Stimulated activated CD4-positive, alpha-beta T cell treated with anti-CD3 and anti-CD28 coated beads, Interleukin-15, amount 100 ng/mL, for 24 hours (primary cell): Measurements from ENCODE around the gene KLF16.
"Not testable (repeated sequence)": the region's sequence is repeated elsewhere in the genome, so short reads cannot be mapped to it uniquely, and the experiment has no call there.

ENCODE experiments used
- DNase-seq: peaks from one replicate; pipeline ENCODE4 v3.0.0-alpha.2; 2020

The KLF16 gene

DNA sequence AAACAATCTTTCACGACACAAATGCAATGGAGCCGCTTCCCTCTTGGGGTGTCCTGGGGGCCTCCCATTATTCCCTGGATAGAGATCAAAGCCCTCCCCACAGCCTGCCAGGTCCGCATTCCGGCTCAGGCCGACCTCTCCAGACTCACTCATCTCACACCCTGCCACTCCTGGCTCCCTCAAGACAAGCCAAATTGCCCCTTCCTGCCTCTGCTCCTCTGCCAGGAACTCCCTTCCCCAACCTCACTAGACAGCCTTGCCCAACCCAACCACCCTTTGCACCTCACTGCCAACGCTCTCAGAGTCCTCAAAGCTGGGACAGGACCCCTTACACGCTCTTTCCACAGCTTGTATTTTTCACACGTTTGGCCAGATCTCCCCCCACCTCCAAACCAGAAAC, 20.4 kb upstream of the KLF16 start:
- no peak for DNase-seq

DNA sequence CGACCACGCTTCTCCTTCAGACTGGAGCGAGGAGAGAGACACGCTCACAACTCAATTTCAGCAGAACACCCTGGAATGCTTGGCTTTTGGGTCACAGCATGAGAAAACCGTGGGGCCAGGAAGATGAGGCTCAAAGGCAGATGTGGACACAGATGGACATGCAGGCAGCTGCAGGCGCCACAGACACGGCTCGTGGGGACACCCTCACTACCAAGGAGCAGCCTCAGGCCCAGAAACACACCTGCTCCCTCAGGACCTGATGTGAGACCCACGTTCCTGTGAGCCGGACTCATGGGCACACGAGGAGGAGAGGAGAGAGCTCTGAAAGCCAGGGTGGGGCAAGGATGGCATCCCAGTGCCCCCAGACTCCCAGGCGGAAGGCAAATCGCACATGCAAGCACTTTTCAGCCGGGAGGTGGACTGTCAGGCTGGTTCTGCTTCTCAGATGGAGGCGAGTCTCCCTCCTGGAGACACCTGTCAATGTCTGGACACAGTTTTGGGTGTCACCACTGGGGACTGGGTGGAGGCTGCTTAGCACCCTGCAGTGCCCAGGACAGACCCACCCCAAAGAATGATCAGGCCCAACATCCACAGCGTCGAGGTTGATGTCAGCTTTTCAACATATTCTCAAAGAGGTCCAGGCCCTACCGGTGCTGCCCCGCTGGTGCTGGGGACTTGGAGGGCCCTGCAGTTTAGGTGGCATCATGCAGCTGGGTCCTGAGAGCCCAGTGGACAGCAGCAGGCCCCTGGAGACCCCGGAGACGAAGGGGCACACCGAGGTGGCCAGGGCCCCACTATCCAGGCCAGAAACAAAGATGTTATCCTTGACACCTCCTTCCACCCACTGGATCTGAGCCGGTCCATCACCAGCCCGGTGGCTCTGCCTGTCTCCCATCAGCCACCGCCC, 19.7 kb upstream of the KLF16 start:
- no peak for DNase-seq

DNA sequence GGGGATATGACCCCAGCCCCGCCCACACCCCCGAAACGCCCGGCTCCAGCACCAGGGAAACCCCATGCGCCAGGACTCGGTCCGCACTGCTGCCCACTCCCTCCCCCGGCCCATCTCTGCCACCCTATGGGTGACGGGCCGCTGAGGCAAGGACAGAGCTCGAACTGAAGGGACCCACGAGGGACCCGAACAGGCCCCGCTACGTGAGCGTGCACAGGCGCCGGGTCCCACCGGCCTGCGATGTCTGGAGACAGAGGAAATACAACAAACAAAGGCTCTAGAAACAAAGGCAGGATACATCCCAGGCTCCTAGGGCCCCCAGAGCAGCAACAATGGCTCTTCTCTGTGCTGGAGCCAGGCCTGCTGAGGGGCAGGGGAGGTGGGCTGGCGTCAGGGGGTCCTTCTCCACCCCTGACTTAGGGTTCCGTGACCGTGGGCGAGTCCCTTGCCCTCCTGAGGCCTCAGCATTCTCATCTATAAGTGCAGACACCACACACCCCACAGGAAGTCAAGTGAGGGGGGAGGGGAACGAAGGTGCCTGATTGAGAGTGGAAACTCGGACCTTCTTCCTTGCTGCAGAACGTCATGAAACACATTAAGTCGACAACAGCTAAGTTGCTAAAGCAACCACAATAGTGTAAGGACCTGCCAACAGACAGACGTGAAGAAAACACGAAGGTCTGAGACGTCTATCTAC, 18.9 kb upstream of the KLF16 start:
- peak; percentile 80 for DNase-seq

DNA sequence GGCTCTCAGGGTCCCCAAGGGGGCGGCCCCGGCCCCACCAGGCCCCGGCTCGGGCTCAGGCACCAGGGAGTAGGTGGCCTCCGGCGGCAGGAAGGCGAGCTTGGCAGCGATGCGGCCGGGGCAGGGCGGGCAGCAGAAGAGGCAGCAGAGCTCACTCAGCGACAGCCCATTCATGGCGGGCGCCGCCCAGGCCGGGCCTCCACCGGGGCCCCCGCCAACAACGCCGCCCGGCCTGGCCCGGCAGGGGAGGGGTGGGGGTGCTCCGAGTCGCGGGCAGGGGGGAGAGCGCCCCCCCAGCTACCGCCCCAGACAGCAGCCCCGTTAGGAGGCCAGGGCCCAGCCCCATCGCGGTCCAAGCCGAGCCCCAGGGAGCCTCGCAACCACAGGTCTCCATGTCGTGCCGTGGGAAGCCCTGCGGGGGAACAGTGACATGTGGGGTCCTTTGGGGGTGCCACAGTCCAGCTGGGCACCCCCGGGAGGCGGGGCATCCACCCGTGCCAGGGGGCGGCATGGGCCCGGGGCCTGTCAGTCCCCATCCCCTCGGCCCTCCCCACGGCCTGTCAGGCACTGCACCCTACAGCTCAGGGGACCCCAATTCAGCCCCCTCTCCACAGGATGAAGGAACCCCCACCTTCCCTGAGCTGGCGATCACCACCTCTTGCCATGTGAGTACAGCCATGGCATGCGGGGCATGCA, 18.2 kb upstream of the KLF16 start:
- DNase-seq, result not testable (repeated sequence)

DNA sequence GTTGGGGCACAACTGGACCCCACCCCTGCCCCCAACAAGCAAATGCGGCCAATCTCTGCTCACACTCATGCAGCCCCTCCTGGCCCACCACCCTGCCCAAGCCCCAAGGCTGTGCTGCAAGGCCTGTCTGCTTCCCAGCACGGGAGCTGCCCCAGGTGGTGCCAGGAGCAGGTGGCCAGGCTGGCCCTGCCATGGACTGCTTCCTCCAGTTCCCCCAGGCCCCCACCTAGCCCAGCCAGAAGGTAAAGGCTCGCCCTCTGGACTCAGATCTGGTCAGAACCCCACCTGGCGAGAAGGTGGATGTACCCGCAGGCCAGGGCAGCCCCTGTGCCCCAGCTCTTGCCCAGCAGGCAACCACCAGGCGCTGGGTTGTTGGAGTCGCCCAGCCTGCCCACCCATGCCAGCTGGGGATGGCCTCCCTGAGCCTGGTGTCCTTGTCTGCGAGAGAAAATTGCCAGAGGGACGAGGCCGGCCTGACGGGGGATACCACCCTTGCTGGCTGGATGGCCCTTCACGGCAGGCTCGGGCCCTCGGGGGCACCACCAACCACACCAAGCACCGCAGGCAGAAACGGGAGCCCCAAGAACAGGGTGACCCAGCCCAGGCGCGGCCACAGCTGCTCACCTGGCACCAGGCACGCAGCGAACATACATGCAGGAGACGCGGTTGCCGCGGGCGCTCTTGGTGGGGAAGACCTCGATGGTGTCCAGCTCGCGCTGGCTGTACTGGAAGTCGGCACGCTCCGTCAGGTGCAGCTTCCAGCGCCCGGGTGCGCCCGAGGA, 17.4 kb upstream of the KLF16 start:
- DNase-seq, result no peak

DNA sequence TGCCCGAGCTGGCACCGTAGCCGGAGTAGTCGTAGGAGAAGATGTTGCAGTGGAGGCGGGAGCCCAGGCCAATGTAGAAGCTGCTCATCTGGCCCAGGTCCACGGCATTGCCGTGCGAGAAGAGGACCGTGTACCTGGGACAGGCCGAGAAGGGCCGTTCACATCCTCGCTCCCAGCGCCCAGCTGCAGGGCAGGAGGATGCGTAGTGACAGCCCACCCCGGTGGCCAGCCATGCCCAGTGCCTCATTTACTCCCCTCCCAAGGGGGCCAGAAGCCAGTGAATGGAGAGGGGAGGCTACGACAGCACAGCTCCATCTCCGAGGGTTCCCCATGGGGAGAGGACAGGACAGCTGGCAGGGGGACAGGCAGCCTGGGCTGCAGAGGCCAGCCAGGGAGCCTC, 16.6 kb upstream of the KLF16 start:
- DNase-seq, result not testable (repeated sequence)

DNA sequence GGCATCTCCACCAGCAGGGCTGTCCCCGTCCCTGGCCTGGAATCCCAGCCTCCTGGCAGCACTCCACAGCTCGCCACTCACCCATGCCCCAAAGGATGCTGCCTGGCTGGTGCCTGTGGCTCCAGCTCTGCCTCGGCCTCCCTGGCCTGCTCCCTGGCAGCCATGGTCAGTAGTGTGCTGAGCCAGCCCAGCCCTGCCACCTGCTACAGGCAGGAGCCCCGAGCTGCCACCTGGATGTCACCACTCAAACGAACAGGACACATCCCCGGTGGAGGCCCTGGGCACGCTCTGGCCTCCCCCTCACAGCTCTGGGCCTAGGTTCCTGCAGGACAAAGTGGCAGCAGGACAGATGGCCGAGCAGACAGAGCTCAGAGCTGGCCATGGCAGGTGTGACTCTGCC, 15.2 kb upstream of the KLF16 start:
- DNase-seq, result not testable (repeated sequence)

DNA sequence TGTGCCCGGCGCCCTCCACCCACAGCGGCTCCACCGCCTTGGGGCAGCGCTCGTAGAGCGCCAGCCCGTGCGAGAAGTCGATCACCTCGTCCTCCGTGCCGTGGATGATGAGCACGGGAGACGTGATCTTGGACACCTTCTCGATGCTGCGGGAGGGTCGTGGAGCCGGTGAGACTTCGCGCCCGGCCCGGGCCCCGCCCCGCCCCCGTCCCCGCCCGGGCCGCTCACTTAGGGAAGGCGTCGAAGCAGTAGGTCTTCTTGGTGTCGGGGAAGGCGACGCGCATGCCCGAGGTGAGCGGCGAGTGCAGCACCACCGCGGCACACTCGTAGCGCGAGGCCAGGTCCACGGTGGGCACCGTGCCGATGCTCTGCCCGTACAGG, 13.9 kb upstream of the KLF16 start:
- DNase-seq, result not testable (repeated sequence)

DNA sequence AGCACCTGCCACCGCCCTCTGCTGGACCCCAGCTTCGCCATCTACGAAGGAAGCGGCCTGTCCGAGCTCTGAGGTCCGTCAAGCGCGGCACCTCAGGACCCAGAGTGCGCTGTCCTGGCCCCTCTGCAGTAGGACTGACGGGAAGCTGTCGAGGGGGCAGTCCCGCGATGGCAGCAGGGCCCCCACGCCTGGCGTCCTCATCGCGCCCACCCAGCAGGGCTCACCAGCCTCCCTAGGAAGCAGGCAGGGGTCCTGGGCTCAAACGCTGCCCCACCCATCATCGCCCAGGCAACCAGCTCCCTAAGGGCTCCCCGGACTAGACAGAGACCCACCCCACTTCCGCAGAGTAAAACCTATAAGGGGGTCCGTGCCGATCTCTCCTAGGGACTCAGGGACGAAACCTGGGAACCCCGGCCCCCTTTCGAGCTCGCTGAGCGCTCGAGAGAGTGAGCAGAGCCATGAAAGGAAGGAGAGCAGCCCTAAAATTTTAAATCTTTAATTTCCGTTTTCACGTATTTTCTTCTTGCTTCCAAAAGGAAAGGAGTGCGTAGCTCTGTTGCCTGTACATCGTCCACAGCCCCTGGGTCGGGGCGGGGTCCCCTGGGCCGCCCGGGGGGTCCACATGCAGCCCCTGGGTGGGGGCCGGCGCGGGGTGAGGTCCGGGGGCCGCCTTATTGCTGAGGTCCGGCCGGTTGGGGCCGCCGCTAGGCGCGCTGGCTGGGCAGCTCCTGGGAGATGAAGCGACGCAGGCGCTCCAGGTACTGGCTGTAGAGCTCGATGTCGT, 13.3 kb upstream of the KLF16 start:
- DNase-seq, result not testable (repeated sequence)

DNA sequence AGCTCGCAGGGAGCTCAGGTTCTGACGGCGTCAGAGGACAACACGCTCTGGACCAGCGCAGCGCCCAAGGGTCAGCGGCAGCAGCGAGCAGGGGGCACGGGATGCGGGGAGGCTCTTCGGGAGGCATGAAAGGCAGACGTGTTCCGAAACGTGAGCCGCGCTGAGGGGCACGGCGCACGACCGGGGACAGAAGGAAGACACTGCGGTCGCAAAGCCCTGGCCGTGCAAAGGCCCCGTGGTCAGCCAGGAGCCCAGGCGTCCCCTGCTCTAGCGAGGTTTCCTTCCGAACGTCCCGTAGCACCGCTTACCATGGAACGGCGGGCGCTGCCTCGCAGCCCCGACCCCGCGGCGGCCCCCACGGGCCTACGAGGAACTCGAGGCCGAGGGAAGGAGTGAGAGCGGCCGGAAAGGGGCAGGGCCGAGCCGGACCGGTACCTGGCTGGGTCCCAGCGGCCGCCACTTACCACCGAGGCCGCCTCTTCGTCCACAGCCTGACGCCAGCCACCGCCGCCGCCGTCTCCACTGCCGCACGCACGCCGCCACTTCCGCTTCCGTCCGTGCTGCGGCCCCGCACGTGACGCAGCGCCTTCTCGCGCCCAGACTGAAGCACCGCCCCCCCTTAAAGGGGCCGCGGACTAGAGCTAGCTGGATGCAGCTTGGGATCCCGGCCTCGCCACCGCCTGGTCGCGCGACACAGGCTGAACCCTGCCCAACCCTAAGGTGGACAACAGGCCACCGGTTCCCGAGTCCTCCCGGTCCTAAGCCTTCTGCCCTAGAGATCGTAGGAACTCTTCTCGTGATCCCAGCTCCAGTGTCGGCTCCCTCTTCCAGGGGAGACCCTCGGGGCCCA, 12.5 kb upstream of the KLF16 start:
- peak; percentile 94 for DNase-seq

DNA sequence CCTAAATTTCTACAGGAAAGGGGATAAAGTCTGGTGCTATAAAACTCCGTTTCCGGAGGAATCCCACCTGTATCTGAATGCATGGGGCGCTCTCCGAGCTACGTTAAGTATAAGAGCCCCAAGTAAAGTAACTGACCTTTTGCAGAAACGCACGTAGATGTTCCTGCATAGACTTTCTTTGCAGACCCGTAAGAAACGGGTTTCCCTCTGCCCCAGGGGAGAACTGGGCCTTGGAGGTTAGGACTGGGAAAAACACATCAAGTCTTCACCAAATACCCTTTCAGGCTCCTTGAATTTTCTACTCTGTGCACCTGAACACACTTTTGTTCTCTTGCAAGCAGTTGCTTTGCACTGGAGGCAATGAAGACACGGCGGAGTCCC, 11.9 kb upstream of the KLF16 start:
- not testable (repeated sequence) for DNase-seq

DNA sequence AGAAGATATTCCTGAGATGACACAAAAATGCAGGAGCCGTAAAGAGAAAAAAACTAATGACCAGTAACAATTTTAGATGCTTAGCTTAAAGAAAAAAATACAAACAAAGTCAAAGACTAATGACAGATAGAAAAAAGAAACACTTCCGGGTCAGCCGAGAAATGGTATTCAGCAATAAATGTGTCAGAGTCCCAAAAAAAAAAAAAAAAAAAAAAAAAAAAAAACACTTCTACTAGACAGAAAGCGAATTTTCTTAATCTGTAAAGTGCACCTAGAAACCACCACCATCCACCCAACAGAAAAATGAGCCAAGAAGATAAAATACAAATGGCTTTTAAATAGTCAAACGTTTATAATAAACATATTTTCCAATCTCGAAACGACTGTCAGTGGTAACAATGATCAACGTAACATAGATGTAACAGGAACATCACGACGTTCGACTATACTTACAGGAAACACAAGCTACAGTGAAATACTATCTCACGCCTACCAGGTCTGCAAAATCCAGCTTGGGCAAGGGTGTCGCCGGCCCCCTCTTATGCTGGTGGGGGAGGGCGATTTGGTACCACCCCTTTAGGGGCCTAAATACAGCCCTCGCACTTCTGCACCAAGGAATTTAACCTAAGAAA, 11.3 kb upstream of the KLF16 start:
- DNase-seq, result no peak

DNA sequence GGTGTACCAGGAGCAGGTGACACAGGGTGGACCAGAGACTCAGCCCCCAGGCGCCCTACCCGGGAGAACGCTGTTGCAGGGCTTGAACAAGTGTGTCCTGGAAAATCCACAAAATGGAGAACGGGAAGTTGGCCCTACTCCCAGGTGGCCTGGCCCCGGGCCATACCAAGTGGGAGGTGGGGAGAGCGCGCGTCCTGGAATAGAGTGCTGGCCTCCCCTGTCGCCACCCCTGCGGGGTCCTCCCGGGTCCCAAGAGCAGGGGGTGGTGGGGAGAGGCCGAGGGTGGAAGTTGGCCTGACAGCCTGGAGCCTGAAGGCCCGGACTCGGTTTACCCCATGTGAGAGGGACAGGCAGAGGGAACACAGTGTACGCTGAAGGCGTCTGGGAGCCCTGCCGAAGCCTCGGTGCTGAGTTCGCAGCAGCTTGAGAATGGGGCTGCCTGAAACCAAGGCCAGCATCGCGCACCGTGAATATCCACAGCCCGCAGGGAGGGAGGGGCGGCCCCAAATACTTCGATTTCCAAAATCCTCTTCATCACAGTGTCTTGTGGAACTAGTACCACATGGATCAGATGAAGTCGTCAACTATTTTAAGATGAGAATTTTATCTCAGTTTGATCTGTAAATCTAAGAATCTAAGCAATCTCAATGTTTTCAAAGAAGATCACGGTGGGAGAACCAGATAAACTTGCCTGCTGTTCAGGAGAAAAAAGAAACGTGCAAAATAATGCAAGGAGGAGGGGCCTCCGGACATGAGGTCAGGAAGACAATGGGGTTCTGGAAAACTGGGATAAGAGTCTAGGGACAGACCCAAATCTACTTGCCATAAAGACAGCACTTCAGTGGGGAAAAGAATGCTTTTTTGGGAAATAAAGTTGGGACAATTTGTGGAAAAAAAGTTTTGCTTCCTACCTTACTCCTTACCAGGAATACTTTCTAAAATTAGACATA, 10.4 kb upstream of the KLF16 start:
- DNase-seq, result no peak

DNA sequence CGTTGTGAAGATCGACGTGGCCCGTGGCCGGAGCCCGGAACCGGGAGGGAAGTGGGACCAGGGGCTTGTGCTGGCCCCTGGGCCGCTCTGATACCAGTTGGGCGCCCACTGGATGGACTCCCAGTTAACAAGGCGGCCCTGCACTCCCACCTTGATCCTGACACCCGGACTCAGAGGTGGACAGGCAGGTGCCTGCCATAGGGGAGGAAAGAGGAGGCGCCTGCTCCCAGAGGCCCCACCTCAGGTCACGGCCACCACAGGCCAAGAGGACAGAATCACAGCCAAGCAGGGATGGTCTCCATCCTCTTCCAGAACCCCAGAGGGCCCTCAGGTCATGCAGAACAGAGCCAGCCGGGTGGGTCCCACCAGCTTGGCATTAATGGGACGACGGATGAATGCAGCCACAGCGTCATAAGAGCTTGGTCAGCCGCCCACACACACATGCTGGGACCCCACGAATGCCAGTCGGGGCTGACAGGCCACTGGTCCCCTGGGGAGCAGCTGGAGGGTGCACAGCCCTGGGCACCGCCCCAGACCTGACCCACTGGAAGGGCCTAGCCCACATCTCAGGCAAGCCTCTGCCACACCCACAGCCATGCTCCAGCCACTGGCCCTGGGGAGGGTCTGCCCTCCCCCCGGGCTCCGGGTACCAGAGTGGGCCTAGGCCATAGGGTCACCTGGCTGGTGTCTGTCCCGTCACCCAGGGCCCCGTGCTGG, 9.6 kb upstream of the KLF16 start:
- DNase-seq, result no peak

DNA sequence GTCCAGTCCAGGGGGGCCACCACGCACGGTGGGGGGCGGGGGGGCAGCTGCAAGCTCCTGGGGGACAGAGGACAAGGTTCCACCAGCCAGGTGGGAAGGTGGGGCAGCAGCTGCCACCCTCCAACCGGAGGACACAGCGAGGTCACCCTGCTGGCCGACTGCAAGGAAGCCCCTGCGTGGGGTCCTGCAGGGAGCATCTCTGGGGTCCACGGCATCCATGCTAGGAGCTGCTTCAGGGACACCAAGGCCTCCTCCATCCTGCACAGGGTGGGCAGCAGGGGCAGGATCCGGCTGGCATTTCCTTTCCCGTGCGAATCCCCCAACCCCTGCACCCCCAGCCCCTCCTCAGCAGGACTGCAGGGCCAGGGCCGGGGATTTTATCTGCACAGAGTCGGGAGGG, 8.3 kb upstream of the KLF16 start:
- DNase-seq, result no peak

DNA sequence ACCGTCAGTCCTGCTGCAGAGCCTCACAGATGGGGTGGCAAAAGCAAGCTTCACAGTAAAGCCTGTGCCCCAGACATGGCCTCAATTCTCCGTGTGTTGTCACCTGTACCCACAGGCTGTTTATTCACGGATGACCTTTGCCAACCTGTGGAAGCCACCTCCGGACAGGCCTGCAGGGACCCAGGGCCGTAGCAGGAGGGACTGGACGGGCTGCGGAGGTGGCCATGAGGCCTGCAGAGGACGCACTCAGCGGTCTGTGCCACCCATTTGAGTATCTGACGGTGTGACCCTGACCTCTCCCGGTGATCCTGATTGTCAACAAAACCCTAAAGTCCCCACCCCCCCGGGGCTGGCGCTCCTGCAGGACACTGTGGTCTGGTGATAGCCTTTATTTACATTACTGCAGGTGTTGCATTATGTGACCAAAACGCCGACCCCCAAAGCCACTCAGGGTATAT, 7.8 kb upstream of the KLF16 start:
- no peak for DNase-seq

DNA sequence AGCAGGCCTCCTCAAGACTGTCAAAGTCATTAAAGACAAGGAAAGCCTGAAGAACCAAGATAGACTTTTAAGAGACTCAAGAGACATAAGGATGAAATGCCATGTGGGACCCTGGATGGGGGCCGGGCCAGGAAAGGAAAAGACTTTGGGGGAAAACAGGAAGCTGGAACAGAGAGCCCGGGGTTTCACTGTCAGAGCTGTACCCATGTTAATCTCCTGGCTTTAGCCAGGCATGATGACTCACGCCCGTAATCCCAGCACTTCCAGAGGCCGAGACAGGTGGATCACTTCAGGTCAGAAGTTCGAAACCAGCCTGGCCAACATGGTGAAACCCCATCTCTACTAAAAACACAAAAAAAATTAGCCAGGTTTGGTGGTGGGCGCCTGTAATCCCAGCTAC, 5.6 kb upstream of the KLF16 start:
- no peak for DNase-seq

DNA sequence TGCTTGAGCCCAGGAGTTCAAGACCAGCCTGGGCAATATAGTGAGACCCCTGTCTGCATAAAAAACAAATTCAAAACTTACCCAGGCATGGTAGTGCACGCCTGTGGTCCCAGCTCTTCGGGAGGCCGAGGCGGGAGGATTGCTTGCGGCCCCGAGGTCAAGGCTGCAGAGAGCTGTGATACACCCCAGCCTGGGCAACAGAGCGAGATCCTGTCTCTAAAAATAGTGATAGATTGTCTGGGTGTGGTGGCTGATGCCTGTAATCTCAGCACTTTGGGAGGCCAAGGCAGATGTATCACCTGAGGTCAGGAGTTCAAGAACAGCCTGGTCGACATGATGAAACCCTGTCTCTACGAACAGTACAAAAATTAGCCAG, 4.0 kb upstream of the KLF16 start:
- no peak for DNase-seq
